ENCODE results near the gene ZC3H4. TPM values are rescaled to one million over a fixed set of nuclear protein-coding genes. Genes with fewer than 3 reads are reported as not detected.

ZC3H4 gene
- total RNA-seq, 4 donors from 2014 or later, result 26.2 to 34.7 (median 30.2) TPM

DNA sequence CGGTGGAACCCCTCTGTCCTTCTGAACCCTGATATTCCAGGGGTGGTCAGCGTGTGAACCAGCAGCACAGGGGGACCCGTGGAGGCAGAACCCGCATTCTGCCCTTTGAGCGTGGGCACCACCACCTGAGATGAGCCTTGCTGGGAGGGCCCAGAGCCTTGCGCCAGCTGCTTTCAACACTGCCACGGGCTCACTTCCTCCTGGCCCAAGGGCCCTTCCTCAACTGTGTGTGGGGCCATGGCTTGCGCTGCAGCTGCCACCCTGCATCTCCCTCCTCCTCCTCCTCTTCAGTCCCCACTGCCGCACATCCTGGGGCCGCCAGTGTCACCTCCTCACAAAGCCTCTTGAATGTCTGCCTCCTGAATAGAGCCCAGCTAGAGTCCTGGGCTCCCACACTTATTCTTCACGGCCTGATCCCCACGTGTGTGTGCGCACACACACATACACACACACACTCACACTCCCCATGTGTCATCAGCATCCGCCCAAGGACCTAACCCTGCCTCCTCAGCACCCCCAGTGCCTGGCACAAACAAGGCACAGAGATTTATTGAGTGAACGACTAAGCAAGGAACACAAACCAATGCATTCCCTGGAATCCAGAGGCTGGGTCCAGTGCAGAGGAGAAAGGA is 38.3 kb downstream of the ZC3H4 start:
- TF ChIP-seq, protein P1, sequence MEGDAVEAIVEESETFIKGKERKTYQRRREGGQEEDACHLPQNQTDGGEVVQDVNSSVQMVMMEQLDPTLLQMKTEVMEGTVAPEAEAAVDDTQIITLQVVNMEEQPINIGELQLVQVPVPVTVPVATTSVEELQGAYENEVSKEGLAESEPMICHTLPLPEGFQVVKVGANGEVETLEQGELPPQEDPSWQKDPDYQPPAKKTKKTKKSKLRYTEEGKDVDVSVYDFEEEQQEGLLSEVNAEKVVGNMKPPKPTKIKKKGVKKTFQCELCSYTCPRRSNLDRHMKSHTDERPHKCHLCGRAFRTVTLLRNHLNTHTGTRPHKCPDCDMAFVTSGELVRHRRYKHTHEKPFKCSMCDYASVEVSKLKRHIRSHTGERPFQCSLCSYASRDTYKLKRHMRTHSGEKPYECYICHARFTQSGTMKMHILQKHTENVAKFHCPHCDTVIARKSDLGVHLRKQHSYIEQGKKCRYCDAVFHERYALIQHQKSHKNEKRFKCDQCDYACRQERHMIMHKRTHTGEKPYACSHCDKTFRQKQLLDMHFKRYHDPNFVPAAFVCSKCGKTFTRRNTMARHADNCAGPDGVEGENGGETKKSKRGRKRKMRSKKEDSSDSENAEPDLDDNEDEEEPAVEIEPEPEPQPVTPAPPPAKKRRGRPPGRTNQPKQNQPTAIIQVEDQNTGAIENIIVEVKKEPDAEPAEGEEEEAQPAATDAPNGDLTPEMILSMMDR (IDR thresholded peaks at IDR 0.05), result no peak
- TF ChIP-seq EP300 (IDR thresholded peaks at IDR 0.05) (no peak), POLR2A (IDR thresholded peaks at IDR 0.05; ENCODE audit: low read depth) (no peak), POLR2AphosphoS5 (IDR thresholded peaks at IDR 0.05) (no peak)
- Histone ChIP-seq H3K27me3 (no peaks in the 10 kb centered on the region), H3K36me3 (peaks cover 46 to 95% (median 88%) of the 10 kb centered on the region in 4 donors), H3K9me3 (no peaks in the 10 kb centered on the region), H3K4me3 (no peak overlapping the region), H3K27ac (replicated peaks in 1 of 4) (no peak overlapping the region), H3K4me1 (peaks cover 5 to 36% (median 8%) of the 10 kb centered on the region in 4 donors)
- no peak for DNase-seq (ENCODE audit: extremely low spot score)
- WGBS, result 74% methylated on average over 15 of the region's 15 CpGs
- intact Hi-C loops (cut with DNase I), result loop anchor here (5.0 kb wide), 1 partner anchor 172 kb away; no protein-coding TSS in a partner anchor

DNA sequence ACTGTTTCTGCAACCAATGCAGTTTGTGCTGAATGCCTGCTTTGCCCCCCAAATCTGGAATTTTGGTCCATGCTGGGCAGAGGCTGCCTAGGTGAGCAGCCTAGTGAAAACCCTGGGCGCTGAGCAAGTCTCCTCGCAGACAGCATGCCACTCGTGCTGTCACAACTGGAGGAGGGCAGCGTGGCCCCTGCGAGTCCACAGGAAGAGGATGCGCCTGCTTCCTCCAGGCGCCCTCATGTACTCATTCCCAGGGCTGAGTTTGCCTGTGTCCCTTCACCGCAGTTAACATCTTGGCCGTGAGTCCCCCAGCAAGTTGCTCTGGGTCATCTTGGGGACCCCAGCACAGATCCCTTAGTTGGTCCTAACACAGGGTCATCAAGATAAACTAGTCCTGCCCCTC is 39.0 kb downstream of the ZC3H4 start:
- intact Hi-C loops (cut with DNase I), result loop anchor here (5.0 kb wide), 1 partner anchor 173 kb away; no protein-coding TSS in a partner anchor
- Histone ChIP-seq H3K27ac (replicated peaks in 1 of 4) (no peak overlapping the region), H3K4me3 (no peak overlapping the region), H3K36me3 (peaks cover 46 to 97% (median 92%) of the 10 kb centered on the region in 4 donors), H3K9me3 (no peaks in the 10 kb centered on the region), H3K4me1 (peaks cover 2 to 30% (median 4%) of the 10 kb centered on the region in 4 donors), H3K27me3 (no peaks in the 10 kb centered on the region)
- TF ChIP-seq POLR2AphosphoS5 (IDR thresholded peaks at IDR 0.05) (no peak), POLR2A (IDR thresholded peaks at IDR 0.05; ENCODE audit: low read depth) (no peak), EP300 (IDR thresholded peaks at IDR 0.05) (no peak)
- TF ChIP-seq, protein P1 (IDR thresholded peaks at IDR 0.05), result no peak
- no peak for DNase-seq (ENCODE audit: extremely low spot score)
- 79% methylated on average over 3 of the region's 9 CpGs for WGBS

DNA sequence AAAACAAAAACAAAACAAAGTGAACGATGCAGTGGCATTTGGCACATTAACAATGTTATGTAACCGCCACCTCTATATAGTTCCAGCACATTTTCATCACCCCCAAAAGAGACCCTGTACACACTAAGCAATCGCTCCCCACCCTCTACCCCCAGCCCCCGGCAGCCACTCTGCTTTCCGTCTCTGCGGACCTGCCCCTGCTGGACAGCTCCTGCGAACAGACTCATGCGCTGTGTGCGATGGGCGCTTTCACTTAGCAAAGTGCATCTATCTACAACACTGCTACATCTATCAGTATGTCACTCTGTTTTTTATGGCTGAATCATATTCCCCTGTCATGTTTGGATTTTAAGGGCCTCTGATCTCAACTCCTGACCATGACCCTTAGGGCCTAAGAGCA is 40.0 kb downstream of the ZC3H4 start:
- H3K36me3 ChIP-seq, result peaks cover 54 to 99% (median 96%) of the 10 kb centered on the region in 4 donors
- H3K27ac ChIP-seq (replicated peaks in 1 of 4), result no peak overlapping the region
- WGBS, result 93% methylated on average over 10 of the region's 10 CpGs
- intact Hi-C loops (cut with DNase I), result no loop called here
- TF ChIP-seq, protein P1 (IDR thresholded peaks at IDR 0.05), result no peak
- TF ChIP-seq EP300 (IDR thresholded peaks at IDR 0.05) (no peak), POLR2AphosphoS5 (IDR thresholded peaks at IDR 0.05) (no peak), POLR2A (IDR thresholded peaks at IDR 0.05; ENCODE audit: low read depth) (no peak)
- H3K4me3 ChIP-seq, result no peak overlapping the region
- H3K4me1 ChIP-seq, result peaks cover 0 to 27% (median 0%) of the 10 kb centered on the region in 4 donors
- DNase-seq (ENCODE audit: extremely low spot score), result no peak
- H3K9me3 ChIP-seq, result no peaks in the 10 kb centered on the region
- no peaks in the 10 kb centered on the region for H3K27me3 ChIP-seq

DNA sequence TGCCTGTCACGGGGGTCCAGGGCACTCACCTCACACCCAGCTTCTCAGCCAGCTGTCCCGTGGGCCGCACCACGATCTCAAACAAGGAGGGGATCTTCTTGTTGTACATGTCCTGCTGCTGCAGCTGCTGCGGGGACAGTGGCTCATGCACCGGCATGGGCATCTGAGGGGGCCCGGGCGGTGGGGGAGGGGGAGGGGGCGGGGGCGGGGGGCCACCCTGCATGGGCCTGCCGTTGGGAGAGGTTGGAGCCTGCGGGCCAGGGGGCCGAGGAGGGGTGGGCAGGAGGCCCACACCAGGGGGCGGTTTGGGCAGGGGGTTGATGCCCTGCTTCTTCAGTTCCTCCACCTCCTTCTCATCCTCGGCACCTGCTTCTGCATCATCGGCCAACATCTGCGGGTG is 41.3 kb downstream of the ZC3H4 start:
- Histone ChIP-seq H3K27me3 (no peaks in the 10 kb centered on the region), H3K4me3 (no peak overlapping the region), H3K4me1 (peaks cover 0 to 27% (median 0%) of the 10 kb centered on the region in 4 donors), H3K27ac (replicated peaks in 1 of 4) (no peak overlapping the region), H3K9me3 (no peaks in the 10 kb centered on the region), H3K36me3 (peaks cover 60 to 100% (median 97%) of the 10 kb centered on the region in 4 donors)
- 86% methylated on average over 17 of the region's 17 CpGs for WGBS
- intact Hi-C loops (cut with DNase I), result no loop called here
- no peak for DNase-seq (ENCODE audit: extremely low spot score)
- TF ChIP-seq POLR2A (IDR thresholded peaks at IDR 0.05; ENCODE audit: low read depth) (no peak), EP300 (IDR thresholded peaks at IDR 0.05) (no peak), POLR2AphosphoS5 (IDR thresholded peaks at IDR 0.05) (no peak)
- TF ChIP-seq, protein P1 (IDR thresholded peaks at IDR 0.05), result no peak
